ENCODE data around the gene PARP15.
"Not testable (repeated sequence)": the region's sequence is repeated elsewhere in the genome, so short reads cannot be mapped to it uniquely, and the experiment has no call there.

Gene PARP15

DNA sequence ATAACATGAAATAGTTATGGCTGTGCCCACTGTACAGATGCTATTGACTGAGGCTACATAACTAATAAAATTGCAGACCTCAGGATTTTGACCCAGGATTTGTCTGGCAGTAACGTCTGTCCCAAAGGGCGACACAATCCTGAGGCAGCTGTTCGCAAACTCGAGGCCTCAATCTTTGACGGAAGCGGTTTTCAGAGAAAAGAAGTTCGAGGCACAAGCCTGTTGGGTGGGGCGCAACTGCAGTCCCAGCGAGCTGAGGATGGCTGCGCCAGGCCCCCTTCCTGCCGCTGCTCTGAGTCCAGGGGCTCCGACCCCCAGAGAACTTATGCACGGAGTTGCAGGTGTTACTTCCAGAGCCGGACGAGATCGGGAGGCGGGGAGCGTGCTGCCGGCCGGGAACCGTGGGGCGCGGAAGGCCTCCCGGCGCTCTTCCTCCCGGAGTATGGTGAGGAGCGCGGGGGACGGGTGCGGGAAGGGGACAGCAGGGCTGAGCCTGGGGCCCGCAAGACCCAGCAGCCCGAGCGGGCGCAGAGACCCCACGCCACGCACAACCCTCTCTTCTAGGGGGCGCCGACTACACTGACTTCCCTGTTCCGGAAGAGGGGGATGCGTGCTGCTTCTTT lies at the start of gene PARP15:
PARP15 (plus strand) TSS at position 242 of the 623 bp plus-strand sequence; CDS start at position 260, 18 bp downstream.
- DNase-seq: peak; percentile 22

DNA sequence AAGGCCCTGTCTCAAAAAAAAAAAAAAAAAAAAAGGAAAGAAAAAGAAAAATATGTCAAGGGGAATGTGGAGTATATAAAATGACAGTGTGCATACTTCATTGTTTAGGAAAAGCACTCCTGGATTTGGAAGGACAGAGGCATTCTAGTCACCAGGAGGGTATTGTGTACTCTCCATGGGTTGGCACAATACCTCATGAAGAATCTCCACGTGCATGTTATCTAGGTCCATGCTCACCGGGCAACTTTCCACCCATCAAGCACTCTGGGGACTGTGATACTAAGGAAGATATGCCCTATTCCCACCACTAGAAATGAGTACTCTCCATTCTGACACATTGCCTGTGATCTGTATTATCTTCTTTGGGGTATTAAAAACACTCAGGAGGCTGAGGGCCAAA lies 47.3 kb upstream of the PARP15 start:
- DNase-seq: no peak

GRCh38 chr3:122533480-122533879 lies 44.0 kb upstream of the PARP15 start:
- DNase-seq: no peak

GRCh38 chr3:122533931-122534334 lies 43.5 kb upstream of the PARP15 start:
- DNase-seq: peak; percentile 34

GRCh38 chr3:122535964-122536631 lies 41.4 kb upstream of the PARP15 start:
- DNase-seq: no peak

DNA sequence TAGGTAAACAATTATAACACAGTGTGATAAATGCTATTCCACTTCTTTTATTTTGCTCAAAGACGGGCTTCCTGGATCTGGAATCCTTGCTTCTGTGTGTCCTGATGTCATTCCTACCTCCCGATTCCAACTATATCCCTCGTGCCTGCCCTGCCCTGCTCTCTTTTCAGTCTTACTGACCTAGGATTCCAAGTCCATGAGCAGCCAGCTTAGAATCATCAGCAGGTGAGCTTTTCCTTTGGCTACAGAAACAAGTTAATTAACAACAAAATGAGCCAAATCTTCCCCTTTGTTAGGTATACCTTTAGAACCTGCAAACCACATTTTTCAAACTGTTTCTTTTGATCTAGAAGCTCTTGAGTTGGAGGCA lies 40.8 kb upstream of the PARP15 start:
- no peak for DNase-seq

DNA sequence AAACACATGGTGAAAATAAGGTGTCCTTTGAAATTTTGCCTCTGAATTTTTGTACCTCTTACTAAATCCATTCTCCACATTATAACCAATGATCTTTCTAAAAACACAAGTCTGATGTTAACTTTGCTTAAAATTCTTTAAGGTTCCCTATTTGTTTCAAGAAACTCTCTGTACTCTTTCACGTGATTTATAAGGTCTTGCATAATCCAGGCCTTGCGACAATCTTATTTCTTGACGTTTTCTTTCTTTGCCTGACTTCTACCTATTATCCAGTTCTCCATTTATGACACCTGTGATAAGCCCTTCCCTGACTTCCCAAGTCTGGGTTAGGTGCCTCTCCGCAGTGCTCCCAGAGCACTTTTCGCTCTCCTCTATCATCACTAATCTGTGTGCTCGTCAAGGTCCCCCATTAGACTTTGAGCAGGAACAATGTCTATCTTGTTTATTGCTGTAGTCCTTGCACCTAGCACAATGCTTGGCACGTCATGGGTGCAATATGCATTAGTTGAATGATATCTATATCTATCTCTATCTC lies 38.4 kb upstream of the PARP15 start:
- DNase-seq: peak; percentile 43

DNA sequence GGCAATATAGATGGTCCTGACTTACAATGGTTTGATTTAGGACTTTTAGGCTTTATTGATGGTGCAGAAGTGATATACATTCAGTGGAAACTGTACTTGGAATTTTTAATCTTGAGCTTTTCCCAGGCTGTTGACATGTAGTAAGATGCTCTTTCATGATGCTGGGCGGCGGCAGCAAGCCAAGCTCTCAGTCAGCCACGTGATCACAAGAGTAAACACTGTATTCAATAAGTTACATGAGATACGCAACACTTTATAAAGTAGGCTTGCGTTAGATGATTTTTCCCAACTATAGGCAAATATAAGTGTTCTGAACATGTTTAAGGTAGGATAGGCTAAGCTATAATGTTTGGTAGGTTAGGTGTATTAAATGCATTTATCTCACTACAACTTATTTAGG lies 31.3 kb upstream of the PARP15 start:
- DNase-seq: no peak

DNA sequence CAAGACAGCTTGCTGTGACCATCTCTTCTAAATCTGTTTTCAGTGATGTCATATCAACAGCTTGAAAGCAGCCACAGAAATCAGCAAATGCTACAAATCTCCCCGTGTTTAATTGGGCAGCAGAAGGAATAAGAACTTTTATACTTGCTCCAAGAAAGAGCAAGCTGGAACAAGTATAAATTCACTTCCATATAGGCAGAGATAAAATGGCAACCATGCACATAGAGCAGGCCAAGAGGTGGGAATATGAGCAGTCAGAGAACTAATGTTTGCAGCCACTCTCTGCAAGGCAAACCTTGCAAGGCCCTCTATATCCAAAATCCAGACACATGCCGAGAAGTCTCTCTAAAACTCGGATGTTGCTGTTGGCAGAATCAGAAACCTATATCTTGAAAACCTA lies 29.4 kb upstream of the PARP15 start:
- DNase-seq: no peak

DNA sequence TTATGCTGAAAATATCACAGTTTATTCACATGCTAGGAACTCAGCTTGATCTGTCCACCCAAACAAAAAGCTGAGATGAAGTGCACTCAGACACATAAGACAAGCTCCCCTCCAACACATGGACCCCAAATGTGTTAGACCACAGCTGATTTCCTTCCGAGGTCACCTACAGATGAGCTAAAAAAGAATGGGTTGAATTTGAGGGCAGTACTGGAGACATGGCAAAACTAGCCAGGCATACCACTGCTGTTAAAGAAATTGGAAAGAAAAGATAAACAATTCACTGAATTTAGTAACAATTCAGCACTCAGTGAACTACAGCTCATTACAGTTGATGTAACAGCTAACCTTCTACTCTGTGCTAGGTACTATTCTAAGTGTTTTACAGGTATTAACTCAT lies 28.8 kb upstream of the PARP15 start:
- no peak for DNase-seq

DNA sequence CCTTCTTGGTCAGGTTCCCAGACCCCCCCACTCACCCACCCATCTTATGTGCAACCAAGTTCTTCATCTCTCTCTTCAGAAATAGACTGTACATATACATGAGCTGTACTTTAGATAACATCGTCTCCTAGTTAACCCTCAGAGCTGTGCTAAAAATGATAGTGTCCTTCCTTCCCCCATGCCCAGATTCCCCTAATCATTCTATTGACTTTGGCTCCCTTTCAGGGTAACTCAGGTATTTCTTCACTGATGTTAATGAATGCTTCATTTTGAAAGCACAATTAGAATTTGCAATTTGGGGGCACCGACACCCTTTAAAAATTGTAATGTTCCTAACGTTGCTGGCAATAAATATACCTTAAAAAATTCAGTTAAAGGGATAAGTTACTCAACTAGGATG lies 24.3 kb upstream of the PARP15 start:
- no peak for DNase-seq

- no peak for DNase-seq
These were observed 22.0 kb upstream of the PARP15 start for GRCh38 chr3:122555275-122556071.

GRCh38 chr3:122557356-122557755 lies 20.1 kb upstream of the PARP15 start:
- DNase-seq: no peak

GRCh38 chr3:122558605-122559004 lies 18.8 kb upstream of the PARP15 start:
- no peak for DNase-seq

DNA sequence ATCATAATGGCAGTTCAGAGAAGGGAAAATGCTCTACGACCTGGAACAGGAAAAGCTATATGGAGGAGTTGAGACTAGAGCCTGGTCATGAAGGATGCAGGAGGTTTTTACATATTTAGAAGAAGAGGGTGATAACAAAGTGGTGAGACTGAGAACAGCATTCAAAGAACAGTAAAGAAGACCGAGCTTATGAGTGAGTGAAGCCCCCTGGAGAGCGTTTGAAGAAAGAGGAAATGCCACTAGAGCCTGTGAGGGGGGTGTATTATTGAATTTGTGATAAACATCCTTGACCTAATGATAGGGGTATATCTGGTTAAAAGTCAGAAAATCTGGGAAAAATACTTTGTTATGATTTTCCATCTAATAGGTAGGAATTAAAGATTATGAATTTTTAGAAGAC lies 17.5 kb upstream of the PARP15 start:
- DNase-seq: no peak

DNA sequence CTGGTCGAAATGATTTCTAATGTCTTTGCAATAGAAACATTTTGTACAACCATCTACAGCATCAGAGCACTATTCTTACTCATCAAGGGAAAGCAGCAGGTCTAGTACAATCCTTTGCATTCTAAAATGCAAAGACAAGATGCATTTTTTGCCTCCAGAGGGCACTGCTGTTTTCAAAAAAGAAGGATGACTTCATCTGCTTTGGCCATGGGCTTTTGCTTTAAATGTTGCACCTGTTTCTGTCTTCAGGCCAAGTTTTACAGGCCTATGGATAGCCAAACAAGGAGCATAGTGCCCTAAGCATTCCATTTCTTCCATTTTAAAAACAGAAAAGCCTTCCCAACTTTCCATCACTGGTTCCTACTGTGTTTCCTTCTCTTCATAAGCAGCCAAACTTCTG lies 16.8 kb upstream of the PARP15 start:
- peak; percentile 75 for DNase-seq

DNA sequence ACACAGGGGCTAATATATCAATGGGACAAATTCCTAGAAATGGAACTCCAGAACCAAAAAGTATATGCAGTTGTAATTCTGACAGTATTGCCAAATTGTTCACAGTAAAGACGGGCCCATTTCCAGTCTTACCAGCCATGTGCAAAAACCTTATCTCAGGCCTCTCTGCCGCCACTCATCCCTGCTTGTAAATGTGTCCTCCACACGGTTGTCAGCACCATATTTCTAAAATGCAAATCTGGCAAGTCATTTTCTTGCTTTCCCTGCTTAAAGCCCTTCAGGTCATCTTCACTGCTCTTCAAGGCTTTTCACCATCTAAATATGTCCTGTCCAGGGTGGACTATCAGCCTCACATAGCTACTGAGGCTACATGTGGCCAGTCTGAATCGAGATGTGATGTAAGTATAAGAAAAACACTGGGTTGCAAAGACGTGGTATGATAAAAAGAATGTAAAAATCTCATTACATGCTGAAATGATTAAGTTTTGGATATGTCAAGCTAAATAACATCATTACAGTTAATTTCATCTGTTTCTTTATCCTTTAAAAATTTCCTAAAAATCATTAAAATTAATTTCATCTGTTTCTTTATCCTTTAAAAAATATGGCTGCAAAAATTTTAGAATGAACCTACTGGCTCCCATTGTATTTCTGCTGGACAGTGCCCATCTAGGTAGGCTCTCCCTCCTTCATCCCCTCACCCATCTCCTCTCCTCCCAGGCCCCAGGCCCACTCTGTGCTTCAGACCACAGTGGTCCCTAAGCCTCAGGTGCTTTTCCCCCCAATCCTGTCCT lies 14.3 kb upstream of the PARP15 start:
- no peak for DNase-seq

GRCh38 chr3:122563717-122564025 lies 13.8 kb upstream of the PARP15 start:
- peak; percentile 62 for DNase-seq

DNA sequence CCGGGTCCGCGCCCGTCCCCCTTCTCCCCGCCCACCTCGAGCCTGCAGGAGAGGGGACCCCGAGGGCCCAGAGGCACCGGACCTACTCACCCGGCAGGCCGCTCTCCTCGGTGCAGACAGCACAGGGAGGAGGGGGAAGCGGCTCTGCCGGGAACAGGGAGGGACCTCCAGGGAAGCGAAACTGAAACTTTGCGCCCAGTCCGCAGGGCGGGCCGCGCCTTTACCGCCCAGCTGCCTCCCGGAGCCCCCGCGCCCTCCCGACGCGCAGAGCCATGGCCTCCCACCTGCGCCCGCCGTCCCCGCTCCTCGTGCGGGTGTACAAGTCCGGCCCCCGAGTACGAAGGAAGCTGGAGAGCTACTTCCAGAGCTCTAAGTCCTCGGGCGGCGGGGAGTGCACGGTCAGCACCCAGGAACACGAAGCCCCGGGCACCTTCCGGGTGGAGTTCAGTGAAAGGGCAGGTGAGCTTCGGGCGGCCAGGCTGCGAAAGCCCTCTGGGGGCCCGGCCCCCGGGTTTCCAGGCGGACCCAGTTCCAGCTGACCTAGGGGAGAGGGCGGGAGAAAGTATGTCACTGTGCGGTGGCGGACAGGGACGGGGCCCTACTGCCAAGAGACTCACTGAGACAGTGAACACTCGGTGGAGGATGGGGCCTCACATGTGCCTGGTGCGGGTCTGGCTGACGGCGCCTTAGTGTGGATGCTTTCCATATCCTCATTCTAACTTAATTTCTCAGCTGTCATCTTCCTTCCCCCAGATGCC lies 13.1 kb upstream of the PARP15 start, which contains the start of the genes DTX3L and PARP9:
DTX3L (plus strand) TSS at position 184 of the 758 bp plus-strand sequence; CDS start at position 273, 89 bp downstream.
PARP9 (minus strand) TSS at position 146 of the 758 bp plus-strand sequence. CDS start 4,680 bp downstream, outside the sequence.
- DNase-seq: peak; percentile 97

DNA sequence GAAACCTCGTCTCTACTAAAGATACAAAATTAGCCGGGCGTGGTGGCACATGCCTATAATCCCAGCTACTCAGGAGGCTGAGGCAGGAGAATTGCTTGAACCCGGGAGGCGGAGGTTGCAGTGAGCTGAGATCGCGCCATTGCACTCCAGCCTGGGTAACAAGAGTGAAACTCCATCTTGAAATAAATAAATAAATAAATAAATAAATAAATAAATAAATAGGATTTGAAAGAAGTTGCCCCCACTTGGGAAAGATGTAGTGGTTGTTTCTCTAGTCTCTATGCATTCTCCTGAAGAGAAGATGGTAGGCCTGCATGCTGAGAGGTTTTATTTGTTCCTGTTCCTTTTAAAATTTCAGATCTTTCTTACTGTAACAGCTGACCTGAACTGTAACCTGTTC lies 9.3 kb upstream of the PARP15 start:
- DNase-seq: not testable (repeated sequence)

DNA sequence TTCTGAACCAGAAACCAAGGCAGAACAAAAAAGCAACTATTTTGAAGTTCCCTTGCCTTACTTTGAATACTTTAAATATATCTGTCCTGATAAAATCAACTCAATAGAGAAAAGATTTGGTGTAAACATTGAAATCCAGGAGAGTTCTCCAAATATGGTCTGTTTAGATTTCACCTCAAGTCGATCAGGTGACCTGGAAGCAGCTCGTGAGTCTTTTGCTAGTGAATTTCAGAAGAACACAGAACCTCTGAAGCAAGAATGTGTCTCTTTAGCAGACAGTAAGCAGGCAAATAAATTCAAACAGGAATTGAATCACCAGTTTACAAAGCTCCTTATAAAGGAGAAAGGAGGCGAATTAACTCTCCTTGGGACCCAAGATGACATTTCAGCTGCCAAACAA lies 8.7 kb upstream of the PARP15 start:
- DNase-seq: no peak

GRCh38 chr3:122572940-122573412 lies 4.5 kb upstream of the PARP15 start:
- peak; percentile 70 for DNase-seq
